ENCODE measurements around the gene ADISSP. TPM values are rescaled to one million over a fixed set of nuclear protein-coding genes. Genes with fewer than 3 reads are reported as not detected.

The ADISSP gene
- total and polyA plus RNA-seq, 4 donors = 8.6 to 53.7 (median 35.1) TPM

GRCh38 chr20:3751675-3752385 is 15.7 kb downstream of the ADISSP start:
- Histone ChIP-seq H3K4me3 (no peak overlapping the region), H3K36me3 (ENCODE audit: control insufficient read depth in 4 of 4, insufficient read depth in 4 of 4, low read length in 4 of 4) (peaks cover 0 to 22% (median 12%) of the 10 kb centered on the region in 4 donors), H3K9ac (ENCODE audit: insufficient read depth in 1 of 2, low read length in 2 of 2) (no peak overlapping the region), H3K27me3 (ENCODE audit: control insufficient read depth in 3 of 3, insufficient read depth in 3 of 3, low read length in 2 of 3) (peaks cover 0 to 19% (median 3%) of the 10 kb centered on the region in 3 donors), H3K27ac (ENCODE audit: low read depth in 1 of 2, low read length in 1 of 2) (no peak overlapping the region), H3K4me1 (ENCODE audit: control insufficient read depth in 5 of 5, insufficient read depth in 5 of 5, low read length in 5 of 5) (peaks cover 0 to 6% (median 0%) of the 10 kb centered on the region in 5 donors), H3K9me3 (ENCODE audit: control insufficient read depth in 4 of 4, insufficient read depth in 3 of 4, low read length in 3 of 4) (no peaks in the 10 kb centered on the region)
- DNase-seq (peak in 2 of 3 donors; percentile 37 to 45), ATAC-seq (ENCODE audit: insufficient read depth, low FRiP score) (peak; percentile 6)
- WGBS, 2 donors = 60 to 67% methylated on average over 81 to 95 of the region's 95 CpGs
- no peak for TF ChIP-seq CTCF (IDR thresholded peaks at IDR 0.05; ENCODE audit: control extremely low read depth, extremely low read depth)

GRCh38 chr20:3751305-3751674 is 16.3 kb downstream of the ADISSP start:
- Histone ChIP-seq H3K9ac (ENCODE audit: insufficient read depth in 1 of 2, low read length in 2 of 2) (no peak overlapping the region), H3K36me3 (ENCODE audit: control insufficient read depth in 4 of 4, insufficient read depth in 4 of 4, low read length in 4 of 4) (peaks cover 0 to 23% (median 12%) of the 10 kb centered on the region in 4 donors)

GRCh38 chr20:3749689-3750531 is 17.6 kb downstream of the ADISSP start:
- peak in 1 of 3 donors; percentile 50 for DNase-seq
- Histone ChIP-seq H3K4me1 (ENCODE audit: control insufficient read depth in 5 of 5, insufficient read depth in 5 of 5, low read length in 5 of 5) (peaks cover 0 to 9% (median 0%) of the 10 kb centered on the region in 5 donors), H3K27me3 (ENCODE audit: control insufficient read depth in 3 of 3, insufficient read depth in 3 of 3, low read length in 2 of 3) (peaks cover 0 to 19% (median 3%) of the 10 kb centered on the region in 3 donors), H3K36me3 (ENCODE audit: control insufficient read depth in 4 of 4, insufficient read depth in 4 of 4, low read length in 4 of 4) (peaks cover 0 to 18% (median 10%) of the 10 kb centered on the region in 4 donors), H3K4me3 (no peak overlapping the region), H3K27ac (ENCODE audit: low read depth in 1 of 2, low read length in 1 of 2) (no peak overlapping the region), H3K9ac (ENCODE audit: insufficient read depth in 1 of 2, low read length in 2 of 2) (no peak overlapping the region), H3K9me3 (ENCODE audit: control insufficient read depth in 4 of 4, insufficient read depth in 3 of 4, low read length in 3 of 4) (no peaks in the 10 kb centered on the region)
- no peak for ATAC-seq (ENCODE audit: insufficient read depth, low FRiP score)
- WGBS, 2 donors = 60 to 74% methylated on average over 58 to 72 of the region's 72 CpGs
- peak; percentile 11 for TF ChIP-seq CTCF (IDR thresholded peaks at IDR 0.05; ENCODE audit: control extremely low read depth, extremely low read depth)

More at GRCh38 chr20:3751305-3751674, 16.3 kb downstream of the ADISSP start:
- Histone ChIP-seq H3K4me3 (no peak overlapping the region), H3K4me1 (ENCODE audit: control insufficient read depth in 5 of 5, insufficient read depth in 5 of 5, low read length in 5 of 5) (peaks cover 0 to 6% (median 0%) of the 10 kb centered on the region in 5 donors), H3K9me3 (ENCODE audit: control insufficient read depth in 4 of 4, insufficient read depth in 3 of 4, low read length in 3 of 4) (no peaks in the 10 kb centered on the region), H3K27me3 (ENCODE audit: control insufficient read depth in 3 of 3, insufficient read depth in 3 of 3, low read length in 2 of 3) (peaks cover 0 to 19% (median 3%) of the 10 kb centered on the region in 3 donors), H3K27ac (ENCODE audit: low read depth in 1 of 2, low read length in 1 of 2) (no peak overlapping the region)
- 70 to 81% methylated on average over 24 to 31 of the region's 31 CpGs for WGBS, 2 donors
- ATAC-seq (ENCODE audit: insufficient read depth, low FRiP score) (no peak), DNase-seq (no peak)
- no peak for TF ChIP-seq CTCF (IDR thresholded peaks at IDR 0.05; ENCODE audit: control extremely low read depth, extremely low read depth)
